GM12891 (cell line): Measurements from ENCODE around the gene RNF213.

Source experiments
- PAX5 ChIP-seq: IDR thresholded peaks from 2 replicates; pipeline ENCODE4 v1.6.1; 2011; ENCODE audit warnings: low read length, moderate library complexity, mild to moderate bottlenecking; ENCODE audit not compliant: insufficient read depth, severe bottlenecking
- POLR2A ChIP-seq: IDR thresholded peaks from 2 replicates; pipeline ENCODE4 v1.6.1; 2011; ENCODE audit warnings: low read depth, low read length, control low read depth
- POLR2AphosphoS5 ChIP-seq: IDR thresholded peaks from 2 replicates; pipeline ENCODE4 v1.6.1; 2011; ENCODE audit warnings: low read depth, low read length, control low read depth
- POU2F2 ChIP-seq: IDR thresholded peaks from 2 replicates; pipeline ENCODE4 v1.6.1; 2011; ENCODE audit warnings: low read depth, mild to moderate bottlenecking, control low read depth, low read length, moderate library complexity
- SPI1 ChIP-seq: IDR thresholded peaks from 2 replicates; pipeline ENCODE4 v1.6.1; 2011; ENCODE audit warnings: low read depth, low read length, control low read depth
- TAF1 ChIP-seq: IDR thresholded peaks from 2 replicates; pipeline ENCODE4 v1.6.1; 2011; ENCODE audit warnings: low read depth, low read length, control low read depth

DNA sequence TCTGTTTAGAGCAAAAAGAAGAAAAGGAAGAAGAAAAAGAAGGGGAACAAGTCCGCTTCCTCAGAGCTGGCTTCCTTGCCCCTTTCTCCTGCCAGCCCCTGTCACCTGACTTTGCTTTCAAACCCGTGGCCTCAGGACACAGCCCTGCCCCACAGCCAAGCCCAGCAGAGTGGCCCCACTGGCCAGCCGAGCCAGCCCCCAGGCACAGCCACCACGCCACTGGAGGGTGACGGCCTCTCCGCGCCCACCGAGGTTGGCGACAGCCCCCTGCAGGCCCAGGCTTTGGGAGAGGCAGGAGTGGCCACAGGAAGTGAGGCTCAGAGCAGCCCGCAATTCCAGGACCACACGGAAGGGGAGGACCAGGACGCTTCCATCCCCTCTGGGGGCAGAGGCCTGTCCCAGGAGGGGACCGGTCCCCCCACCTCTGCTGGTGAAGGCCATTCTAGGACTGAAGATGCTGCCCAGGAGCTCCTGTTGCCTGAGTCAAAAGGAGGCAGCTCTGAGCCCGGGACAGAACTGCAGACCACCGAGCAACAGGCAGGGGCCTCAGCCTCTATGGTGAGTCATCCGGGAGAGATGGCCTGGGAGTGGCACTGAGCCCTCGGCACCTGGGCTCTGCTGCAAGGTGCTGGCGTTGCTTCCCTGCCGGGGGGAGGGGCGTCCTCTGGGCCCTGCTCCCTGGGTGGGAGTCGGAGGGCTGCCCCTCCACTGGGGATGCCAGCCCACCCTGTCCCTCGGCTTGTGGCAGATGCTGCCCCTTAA is 27.3 kb downstream of the RNF213 start:
- TF ChIP-seq TAF1 (no peak), POLR2A (no peak), POLR2AphosphoS5 (no peak), POU2F2 (no peak), SPI1 (no peak), PAX5 (no peak)
